Dedifferentiated amniotic fluid mesenchymal stem cell (primary cell): ENCODE data around the gene OR14I1.

Experiments used
- DNase-seq: peaks from one replicate; pipeline ENCODE4 v3.0.0-alpha.2; 2016; ENCODE audit errors: extremely low spot score

The OR14I1 gene

GRCh38 chr1:248702714-248703113, at the start of gene OR14I1:
OR14I1 (minus strand) TSS chr1:248702766.
- DNase-seq, result no peak

GRCh38 chr1:248751635-248752034, 49.1 kb upstream of the OR14I1 start:
- no peak for DNase-seq

- no peak for DNase-seq
Measured at GRCh38 chr1:248751142-248751541, 48.6 kb upstream of the OR14I1 start.

- DNase-seq, result no peak
Measured at GRCh38 chr1:248750496-248750895, 47.9 kb upstream of the OR14I1 start.

GRCh38 chr1:248748211-248748610, 45.6 kb upstream of the OR14I1 start:
- DNase-seq, result no peak

GRCh38 chr1:248740876-248741275, 38.3 kb upstream of the OR14I1 start:
- no peak for DNase-seq

GRCh38 chr1:248739572-248740205, 37.1 kb upstream of the OR14I1 start:
- no peak for DNase-seq

- no peak for DNase-seq
Measured at GRCh38 chr1:248737457-248737856, 34.9 kb upstream of the OR14I1 start.

- no peak for DNase-seq
Measured at GRCh38 chr1:248736977-248737376, 34.4 kb upstream of the OR14I1 start.

GRCh38 chr1:248733566-248733965, 31.0 kb upstream of the OR14I1 start:
- DNase-seq, result no peak

- no peak for DNase-seq
Measured at GRCh38 chr1:248730507-248731335, 28.2 kb upstream of the OR14I1 start.

GRCh38 chr1:248714248-248714647, 11.7 kb upstream of the OR14I1 start:
- no peak for DNase-seq

GRCh38 chr1:248710305-248710900, 7.8 kb upstream of the OR14I1 start:
- DNase-seq, result no peak

GRCh38 chr1:248704606-248705005, 2.0 kb upstream of the OR14I1 start:
- no peak for DNase-seq

- DNase-seq, result no peak
Measured at GRCh38 chr1:248703674-248704073, 1.1 kb upstream of the OR14I1 start.

GRCh38 chr1:248699099-248699498, 3.5 kb downstream of the OR14I1 start:
- no peak for DNase-seq

- no peak for DNase-seq
Measured at GRCh38 chr1:248697907-248698306, 4.7 kb downstream of the OR14I1 start.

GRCh38 chr1:248696774-248697173, 5.8 kb downstream of the OR14I1 start:
- no peak for DNase-seq

- DNase-seq, result no peak
Measured at GRCh38 chr1:248696261-248696660, 6.3 kb downstream of the OR14I1 start.

- DNase-seq, result peak; percentile 43
Measured at GRCh38 chr1:248695451-248696132, 7.0 kb downstream of the OR14I1 start.

GRCh38 chr1:248691567-248692155, 10.9 kb downstream of the OR14I1 start:
- no peak for DNase-seq
